ENCODE data around the gene UBR4. TPM values are rescaled to one million over a fixed set of nuclear protein-coding genes. Genes with fewer than 3 reads are reported as not detected.
A peak's percentile ranks its signal among the peaks of the same experiment; 100 is the strongest.

The UBR4 gene
- total and polyA plus RNA-seq, 12 donors = 60.0 to 115 (median 90.6) TPM

DNA sequence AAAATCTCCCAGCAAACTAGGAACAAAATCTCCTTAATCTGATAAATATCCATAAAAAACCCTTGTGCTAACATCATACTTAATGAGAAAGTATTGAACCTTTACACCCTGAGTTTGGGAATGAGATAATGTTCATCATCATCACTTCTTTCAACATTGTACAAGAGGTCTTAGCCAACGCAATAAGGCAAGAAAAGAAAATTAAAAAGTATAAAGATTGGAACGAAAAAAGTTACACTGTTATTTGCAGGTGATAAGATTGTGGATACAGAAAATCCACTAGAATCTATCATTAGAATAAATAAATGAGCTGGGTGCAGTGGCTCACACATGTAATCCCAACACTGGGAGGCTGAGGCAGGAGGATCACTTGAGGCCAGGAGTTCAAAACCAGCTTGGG lies 76.7 kb downstream of the UBR4 start:
- ATAC-seq = no peak
- H3K4me3 ChIP-seq = no peak overlapping the region
- H3K36me3 ChIP-seq = peaks cover 0 to 100% (median 66%) of the 10 kb centered on the region in 9 donors
- peaks cover 0 to 14% (median 0%) of the 10 kb centered on the region in 9 donors for H3K4me1 ChIP-seq
- intact Hi-C loops (cut with DNase I) = loop anchor here in 1 of 10 donors (10.0 kb wide), 1 partner anchor 51 kb away; no protein-coding TSS in a partner anchor
- TF ChIP-seq, protein P1, sequence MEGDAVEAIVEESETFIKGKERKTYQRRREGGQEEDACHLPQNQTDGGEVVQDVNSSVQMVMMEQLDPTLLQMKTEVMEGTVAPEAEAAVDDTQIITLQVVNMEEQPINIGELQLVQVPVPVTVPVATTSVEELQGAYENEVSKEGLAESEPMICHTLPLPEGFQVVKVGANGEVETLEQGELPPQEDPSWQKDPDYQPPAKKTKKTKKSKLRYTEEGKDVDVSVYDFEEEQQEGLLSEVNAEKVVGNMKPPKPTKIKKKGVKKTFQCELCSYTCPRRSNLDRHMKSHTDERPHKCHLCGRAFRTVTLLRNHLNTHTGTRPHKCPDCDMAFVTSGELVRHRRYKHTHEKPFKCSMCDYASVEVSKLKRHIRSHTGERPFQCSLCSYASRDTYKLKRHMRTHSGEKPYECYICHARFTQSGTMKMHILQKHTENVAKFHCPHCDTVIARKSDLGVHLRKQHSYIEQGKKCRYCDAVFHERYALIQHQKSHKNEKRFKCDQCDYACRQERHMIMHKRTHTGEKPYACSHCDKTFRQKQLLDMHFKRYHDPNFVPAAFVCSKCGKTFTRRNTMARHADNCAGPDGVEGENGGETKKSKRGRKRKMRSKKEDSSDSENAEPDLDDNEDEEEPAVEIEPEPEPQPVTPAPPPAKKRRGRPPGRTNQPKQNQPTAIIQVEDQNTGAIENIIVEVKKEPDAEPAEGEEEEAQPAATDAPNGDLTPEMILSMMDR (IDR thresholded peaks at IDR 0.05) = no peak
- DNase-seq = no peak
- H3K27me3 ChIP-seq = no peaks in the 10 kb centered on the region
- H3K9me3 ChIP-seq = peaks cover 0 to 16% (median 0%) of the 10 kb centered on the region in 11 donors
- H3K27ac ChIP-seq = no peak overlapping the region
- WGBS, 2 donors = 97 to 99% methylated on average over 2 of the region's 2 CpGs

DNA sequence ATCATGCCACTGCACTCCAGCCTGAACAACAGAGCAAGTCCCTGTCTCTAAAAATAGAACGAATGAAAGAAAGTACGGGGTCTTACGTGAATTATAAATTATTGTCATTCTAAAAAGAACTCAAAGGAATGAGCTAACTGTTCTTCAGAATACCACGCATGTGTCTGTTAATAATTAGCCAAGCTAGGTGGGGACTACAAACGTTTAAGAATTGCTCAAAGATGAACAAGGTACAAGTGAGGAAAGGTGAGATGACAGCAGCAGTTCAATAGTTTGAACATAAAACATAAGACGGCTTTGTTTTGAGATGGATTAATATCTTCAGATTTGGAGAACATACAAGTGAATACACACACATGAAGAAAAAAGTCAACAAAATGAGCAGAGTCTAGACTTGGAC lies 79.6 kb downstream of the UBR4 start:
- ATAC-seq (no peak), DNase-seq (no peak)
- 74 to 77% methylated on average over 6 of the region's 6 CpGs for WGBS, 2 donors
- TF ChIP-seq, protein P1 (IDR thresholded peaks at IDR 0.05) = no peak
- Histone ChIP-seq H3K36me3 (peaks cover 5 to 100% (median 67%) of the 10 kb centered on the region in 9 donors), H3K9me3 (peaks cover 0 to 16% (median 0%) of the 10 kb centered on the region in 11 donors), H3K27me3 (no peaks in the 10 kb centered on the region), H3K4me3 (no peak overlapping the region), H3K4me1 (peaks cover 0 to 14% (median 0%) of the 10 kb centered on the region in 9 donors), H3K27ac (no peak overlapping the region)
- intact Hi-C loops (cut with DNase I) = loop anchor here in 1 of 10 donors (10.0 kb wide), 1 partner anchor 54 kb away; no protein-coding TSS in a partner anchor

DNA sequence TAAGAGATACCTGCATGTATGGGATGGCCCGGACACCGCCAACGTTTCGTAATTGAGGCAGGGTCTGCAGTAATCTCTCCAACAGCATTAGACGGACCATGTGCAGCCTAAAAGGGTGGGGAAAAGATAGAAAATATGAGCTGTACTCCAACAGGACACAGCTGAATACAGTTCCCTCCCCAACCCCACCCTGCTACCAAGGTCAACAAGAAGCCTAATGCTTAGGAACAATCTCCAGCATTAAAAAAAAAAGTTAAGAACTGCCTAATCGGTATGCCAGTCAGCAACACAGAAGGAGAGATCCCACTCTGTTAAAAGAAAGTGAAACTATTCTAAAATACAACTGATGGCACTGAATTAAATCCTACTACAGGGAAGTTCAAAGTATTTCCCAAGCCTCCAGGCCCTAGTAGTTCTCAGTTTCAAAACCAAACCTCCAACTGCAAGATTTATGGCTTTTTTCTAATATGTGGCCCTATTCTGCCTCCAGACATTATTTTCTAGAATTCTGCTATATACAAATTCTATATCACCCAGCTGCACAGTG lies 81.0 kb downstream of the UBR4 start:
- intact Hi-C loops (cut with DNase I) = no loop called here
- no peaks in the 10 kb centered on the region for H3K27me3 ChIP-seq
- WGBS, 2 donors = 85 to 90% methylated on average over 6 of the region's 6 CpGs

DNA sequence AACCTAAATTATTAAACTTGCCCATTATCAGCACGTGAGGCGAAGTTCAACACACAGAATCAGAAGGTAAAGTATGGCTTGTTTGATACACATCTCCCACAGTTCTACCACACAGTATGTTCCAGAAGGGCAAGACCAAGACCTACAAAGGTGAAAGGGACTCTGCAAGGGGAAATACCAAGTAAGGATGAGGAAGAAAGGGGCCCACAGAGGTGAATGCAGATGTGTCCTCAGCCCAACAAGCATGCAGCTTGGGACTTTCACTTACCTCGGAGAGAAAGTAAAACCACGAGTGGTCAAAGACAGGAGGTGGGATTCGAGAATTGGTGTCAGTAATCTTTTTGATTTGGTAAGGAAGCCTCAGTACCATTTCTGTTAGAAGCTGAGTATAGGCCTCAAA lies 85.8 kb downstream of the UBR4 start:
- Histone ChIP-seq H3K4me3 (no peak overlapping the region), H3K27ac (peak overlapping the region in 1 of 10 donors; percentile 38), H3K9me3 (no peaks in the 10 kb centered on the region), H3K4me1 (peaks cover 0 to 33% (median 17%) of the 10 kb centered on the region in 9 donors), H3K27me3 (no peaks in the 10 kb centered on the region), H3K36me3 (peaks cover 12 to 100% (median 98%) of the 10 kb centered on the region in 9 donors)
- ATAC-seq (no peak), DNase-seq (no peak)
- 80 to 90% methylated on average over 5 of the region's 5 CpGs for WGBS, 2 donors
- TF ChIP-seq, protein P1 (IDR thresholded peaks at IDR 0.05) = no peak
- intact Hi-C loops (cut with DNase I) = no loop called here

More for the DNA sequence above, 81.0 kb downstream of the UBR4 start:
- Histone ChIP-seq H3K27ac (peak overlapping the region in 1 of 10 donors; percentile 22), H3K36me3 (peaks cover 5 to 100% (median 75%) of the 10 kb centered on the region in 9 donors), H3K4me3 (no peak overlapping the region), H3K4me1 (peaks cover 0 to 26% (median 4%) of the 10 kb centered on the region in 9 donors), H3K9me3 (peaks cover 0 to 12% (median 0%) of the 10 kb centered on the region in 11 donors)
- TF ChIP-seq, protein P1 (IDR thresholded peaks at IDR 0.05) = no peak
- ATAC-seq (peak in 1 of 8 donors; percentile 21), DNase-seq (no peak)

Data from heart right ventricle (tissue), 16 donors.